Measurements from ENCODE around the gene NEO1. TPM values are rescaled to one million over a fixed set of nuclear protein-coding genes. Genes with fewer than 3 reads are reported as not detected.

The NEO1 gene
- total RNA-seq, 1 experiment from 2014 or later, result 2.9 TPM

- no peak for DNase-seq (ENCODE audit: low read depth)
These were observed 296.9 kb downstream of the NEO1 start for GRCh38 chr15:73349191-73349590.

GRCh38 chr15:73352082-73352481 lies 299.8 kb downstream of the NEO1 start:
- DNase-seq (ENCODE audit: low read depth), result no peak

GRCh38 chr15:73353734-73354133 lies 301.5 kb downstream of the NEO1 start:
- no peak for DNase-seq (ENCODE audit: low read depth)

GRCh38 chr15:73354241-73354640 lies 302.0 kb downstream of the NEO1 start:
- DNase-seq (ENCODE audit: low read depth), result no peak

Small RNAs within 50 kb of the gene (small RNA-seq; reads per million reads assigned to genes)
- gene FKBP1AP2, result not detected
